HG02870 (cell line): Measurements from ENCODE around the gene WFDC5.

Experiments
- ATAC-seq: cut with Tn5 transposase; IDR thresholded peaks from one replicate; pipeline ENCODE4 v1.9.1; 2021; ENCODE audit warnings: mild to moderate bottlenecking, moderate library complexity; ENCODE audit not compliant: unreplicated experiment

WFDC5 gene

DNA sequence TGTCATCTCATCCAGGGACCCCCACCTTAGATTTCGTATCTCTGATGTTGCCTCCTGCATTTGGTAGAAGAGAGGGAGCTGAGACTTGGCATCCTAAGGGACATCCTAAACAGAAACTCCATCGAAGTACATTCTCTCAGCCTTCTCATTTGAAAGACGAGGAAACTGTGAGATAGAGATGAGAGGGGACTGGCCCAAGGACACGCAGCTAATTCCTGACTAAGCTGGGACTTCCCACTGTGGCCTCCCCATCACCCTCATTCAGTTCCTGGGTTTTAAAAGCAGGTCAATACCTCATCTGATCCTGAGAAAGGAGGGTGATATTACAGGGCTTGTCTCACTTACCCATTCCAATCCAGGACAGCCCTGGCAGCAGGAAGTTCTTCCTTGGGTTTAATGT lies 855 bp upstream of the WFDC5 start:
- ATAC-seq = no peak

DNA sequence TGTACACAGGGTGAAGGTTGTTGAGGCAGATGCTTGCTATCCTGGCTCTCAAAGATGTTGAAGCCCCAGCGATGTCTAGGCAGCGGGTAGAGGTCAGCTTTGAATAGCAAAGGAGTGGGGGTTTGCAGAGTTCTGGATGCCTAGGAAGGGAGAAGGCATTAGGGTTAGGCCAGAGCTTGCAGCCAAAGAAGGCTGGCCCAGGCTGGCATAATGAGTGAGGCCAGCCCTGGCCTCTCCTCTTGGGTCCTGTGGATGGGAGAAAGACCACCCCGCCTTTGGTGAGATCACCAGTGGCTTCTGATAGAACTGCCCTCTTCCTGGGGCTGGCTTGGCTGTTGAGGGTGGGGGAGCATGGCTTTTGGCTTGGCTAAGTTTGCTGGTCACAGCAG lies 406 bp upstream of the WFDC5 start:
- ATAC-seq = no peak

GRCh38 chr20:45113865-45114264 lies 1.1 kb downstream of the WFDC5 start:
- no peak for ATAC-seq

GRCh38 chr20:45112754-45113153 lies 2.2 kb downstream of the WFDC5 start:
- no peak for ATAC-seq

DNA sequence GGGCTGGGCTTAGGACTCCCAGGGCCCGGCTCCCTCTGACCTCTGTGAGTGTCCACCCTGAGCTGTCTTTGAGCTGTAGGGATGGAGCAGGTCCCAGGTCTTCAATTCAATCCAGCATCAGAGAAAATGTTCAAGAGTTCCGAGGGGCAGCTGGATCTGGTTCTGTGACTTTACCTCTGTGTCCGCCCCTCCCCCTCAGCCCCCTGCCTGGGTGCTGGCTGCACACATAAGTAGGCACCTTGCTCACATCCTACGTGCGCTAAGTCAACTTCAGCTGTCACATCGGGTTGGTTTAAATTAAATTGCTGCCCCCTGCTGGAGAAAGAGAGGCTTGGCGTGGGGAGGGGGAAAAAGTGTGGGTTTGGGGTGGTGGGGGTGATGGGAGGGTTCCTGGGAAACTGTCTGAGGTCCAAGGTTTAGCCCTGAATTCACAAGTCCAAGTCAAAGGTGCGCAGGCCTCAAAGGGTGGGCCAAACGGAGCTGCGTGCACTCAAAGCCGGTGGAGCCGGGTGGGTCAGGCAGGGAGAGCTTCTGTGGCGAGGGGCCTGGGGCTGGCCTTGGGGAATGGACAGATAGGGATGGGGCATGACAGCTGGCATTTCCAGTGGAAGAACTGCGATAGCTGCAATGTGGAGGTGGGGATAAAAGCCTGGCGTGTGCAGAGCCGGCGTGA lies 3.0 kb downstream of the WFDC5 start:
- ATAC-seq = no peak

DNA sequence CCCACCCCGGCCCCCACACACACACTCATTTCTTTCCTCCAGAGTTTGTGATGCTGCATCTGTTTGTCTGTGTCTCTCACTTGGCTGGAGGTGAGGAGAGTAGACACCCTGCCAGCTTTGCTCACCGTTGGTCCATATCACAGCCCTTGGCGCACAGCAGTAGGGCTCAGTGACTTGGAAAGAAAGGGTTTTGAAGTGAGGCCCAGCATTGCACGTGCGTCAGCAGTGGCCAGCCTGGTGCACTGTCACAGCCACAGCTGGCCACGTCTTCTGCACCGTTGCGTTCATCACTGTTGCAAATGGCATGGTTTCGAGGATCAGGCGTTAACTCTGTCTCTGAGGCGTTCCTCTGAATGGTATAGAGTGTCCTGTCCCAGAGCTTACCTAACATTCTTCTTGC lies 3.7 kb downstream of the WFDC5 start:
- no peak for ATAC-seq

- no peak for ATAC-seq
Measured at GRCh38 chr20:45110301-45110700, 4.7 kb downstream of the WFDC5 start.

DNA sequence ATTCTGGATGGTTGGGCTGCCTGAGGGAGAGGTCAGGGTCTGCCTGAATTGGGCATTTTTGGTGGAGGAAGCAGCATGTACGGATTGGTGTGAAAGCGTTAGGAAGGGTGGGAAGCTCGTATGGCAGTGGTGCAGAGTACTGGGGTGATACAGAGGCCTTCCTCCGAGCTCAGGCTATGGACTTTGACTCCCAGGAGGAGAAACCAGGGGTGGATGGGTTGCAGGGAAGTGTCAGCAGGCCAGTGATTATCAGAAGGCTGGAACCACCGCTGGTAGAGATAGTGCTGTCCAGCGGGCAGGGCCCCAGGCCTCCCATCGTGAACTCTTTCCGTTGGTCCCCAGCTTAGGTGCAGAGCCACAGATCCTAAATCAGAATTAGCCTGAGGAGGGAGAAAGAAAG lies 5.3 kb downstream of the WFDC5 start:
- no peak for ATAC-seq

- ATAC-seq = no peak
Measured at GRCh38 chr20:45105317-45105716, 9.7 kb downstream of the WFDC5 start.

DNA sequence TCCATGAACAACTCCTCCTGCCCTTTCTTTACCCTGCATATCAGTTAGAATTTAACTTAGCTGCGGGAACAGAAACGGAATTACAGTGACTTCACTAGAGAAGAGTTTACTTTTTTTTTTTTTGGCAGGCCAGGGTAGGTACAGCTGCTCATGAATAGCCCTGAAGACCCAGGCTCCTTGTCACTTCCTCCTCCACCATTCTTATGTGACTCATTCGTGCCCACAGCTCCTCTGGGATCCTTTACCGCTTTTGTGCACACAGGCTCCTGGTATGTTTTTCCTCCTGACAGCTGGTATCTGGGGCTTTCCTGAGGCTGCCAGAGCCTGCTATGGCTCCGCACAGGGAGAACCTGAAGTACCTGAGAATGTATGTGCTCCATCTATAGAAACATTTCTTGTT lies 10.2 kb downstream of the WFDC5 start:
- ATAC-seq = no peak

DNA sequence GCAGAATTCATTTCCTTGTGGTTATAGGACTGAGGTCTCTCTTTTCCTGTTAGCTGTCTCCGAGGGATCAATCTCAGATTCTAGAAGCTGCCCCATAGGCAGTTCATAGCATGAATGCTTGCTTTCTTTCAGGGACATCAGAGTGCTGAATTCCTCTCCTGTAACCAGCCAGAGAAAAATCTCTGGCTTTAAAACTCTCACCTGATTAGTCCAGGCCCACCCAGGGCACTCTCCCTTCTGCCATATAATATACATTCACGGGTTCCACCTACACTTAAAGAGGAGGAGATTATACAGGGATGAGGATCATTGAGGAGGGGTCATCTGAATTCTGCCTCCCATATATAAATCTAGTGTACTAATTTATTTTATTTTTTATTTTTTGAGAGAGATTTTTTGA lies 11.9 kb downstream of the WFDC5 start:
- ATAC-seq = no peak

DNA sequence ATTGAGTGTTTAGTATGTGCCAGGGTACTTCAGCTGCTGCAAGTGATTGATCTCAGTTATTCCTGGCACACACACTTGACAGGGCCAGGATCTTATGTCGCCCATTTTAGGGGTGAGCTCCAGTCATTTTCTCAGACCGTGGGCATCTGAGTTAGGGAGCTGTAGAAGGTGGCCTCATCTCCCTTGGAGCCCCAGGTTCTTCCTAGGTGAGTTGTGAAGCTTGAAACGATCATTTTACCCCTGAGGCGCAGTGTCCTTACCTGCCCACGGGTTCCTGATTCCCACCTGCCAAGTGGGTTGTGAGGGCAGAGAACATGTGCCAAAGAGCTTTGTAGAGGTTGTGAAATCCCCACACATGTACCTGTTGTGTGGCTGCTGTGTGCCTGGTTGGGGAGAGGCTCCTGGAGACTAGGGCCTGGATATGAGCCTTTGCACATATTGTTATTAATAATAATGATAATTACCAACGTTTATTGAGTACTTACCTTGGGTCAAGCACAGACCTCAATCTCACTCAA lies 13.6 kb downstream of the WFDC5 start:
- ATAC-seq = no peak

- ATAC-seq = no peak
Measured at GRCh38 chr20:45100563-45101245, 14.3 kb downstream of the WFDC5 start, which contains the start of gene KCNS1. Gene KCNS1 (minus strand): TSS chr20:45101127. CDS start chr20:45099236, 1,891 bp downstream.

- ATAC-seq = no peak
Measured at GRCh38 chr20:45098103-45098773, 16.7 kb downstream of the WFDC5 start.

DNA sequence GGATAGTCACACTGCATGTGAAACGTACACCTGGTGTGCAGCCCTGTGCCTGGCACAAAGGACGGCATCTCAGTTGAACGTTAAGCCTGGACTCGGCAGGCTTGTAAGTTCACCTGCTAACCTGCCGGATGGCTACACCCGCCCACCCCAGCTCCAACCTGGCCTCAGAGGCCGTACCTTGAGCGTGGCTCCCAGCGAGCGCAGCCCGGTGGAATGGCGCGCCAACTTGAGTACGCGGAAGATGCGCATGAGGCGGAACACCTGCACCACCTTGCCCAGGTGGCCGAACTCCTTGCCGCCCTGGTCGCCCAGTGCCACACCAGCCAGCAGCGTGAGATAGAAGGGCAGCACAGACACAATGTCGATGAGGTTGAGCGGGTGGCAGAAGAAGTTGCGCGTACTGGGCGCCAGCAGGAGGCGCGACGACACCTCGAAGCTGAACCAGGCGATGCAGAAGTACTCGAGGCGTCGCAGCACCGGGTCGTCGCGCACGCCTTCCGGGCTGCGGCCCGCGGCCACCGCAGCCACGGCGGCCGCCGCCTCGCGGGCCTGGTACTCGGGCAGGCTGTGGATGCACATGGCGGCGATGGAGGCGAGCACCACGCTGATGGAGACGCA lies 17.4 kb downstream of the WFDC5 start:
- ATAC-seq = no peak

DNA sequence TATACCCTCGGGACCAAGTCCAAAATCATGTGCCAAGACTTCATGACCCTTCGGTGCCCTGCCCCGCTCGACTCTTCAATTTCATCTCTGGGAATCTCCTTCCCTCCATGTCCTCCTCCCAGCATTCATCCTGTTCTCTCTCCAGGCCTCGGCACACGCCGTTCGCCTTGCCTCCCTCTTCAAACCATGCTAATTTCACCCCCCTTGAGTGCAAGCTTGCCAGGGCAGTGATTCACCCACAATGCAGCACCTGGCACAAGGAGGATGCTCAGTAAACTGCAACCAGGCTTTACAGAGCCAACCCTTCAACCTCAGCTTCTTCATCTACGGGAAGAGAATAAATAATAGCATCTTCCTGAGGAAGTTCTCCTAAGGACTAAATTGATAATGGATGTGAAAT lies 18.2 kb downstream of the WFDC5 start:
- no peak for ATAC-seq

GRCh38 chr20:45095805-45096238 lies 19.2 kb downstream of the WFDC5 start:
- no peak for ATAC-seq

DNA sequence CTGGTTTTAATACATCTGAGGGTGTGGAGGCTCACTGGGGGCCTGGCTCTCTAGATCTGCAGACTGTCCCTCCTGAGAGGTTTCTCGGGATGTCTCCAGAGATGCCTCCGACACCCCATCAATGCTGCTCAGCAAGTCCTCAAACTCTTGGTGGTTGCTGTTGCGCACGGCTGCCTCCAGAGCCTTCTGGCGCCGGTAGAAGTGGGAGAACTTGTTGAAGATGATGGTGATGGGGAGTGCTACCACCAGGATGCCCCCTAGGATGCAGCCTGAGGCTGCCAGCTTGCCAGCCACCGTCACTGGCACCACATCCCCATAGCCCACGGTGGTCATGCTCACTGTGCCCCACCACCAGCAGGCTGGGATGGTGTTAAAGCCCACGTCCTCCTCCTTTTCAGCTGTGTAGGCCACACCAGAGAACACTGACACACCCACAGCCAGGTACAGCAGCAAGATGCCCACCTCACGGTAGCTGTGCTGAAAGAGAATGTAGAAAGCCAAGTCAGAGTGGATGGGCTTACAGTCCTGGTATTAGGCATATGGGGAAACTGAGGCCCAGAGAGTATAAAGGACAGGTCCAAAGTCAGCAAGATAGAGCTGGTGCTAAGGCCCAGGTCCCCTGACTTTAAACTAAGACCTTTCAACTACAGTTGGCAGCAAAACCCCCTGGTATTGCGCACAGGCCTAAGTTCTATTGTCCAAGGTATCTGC lies 20.0 kb downstream of the WFDC5 start:
- no peak for ATAC-seq

GRCh38 chr20:45094201-45094600 lies 20.8 kb downstream of the WFDC5 start:
- no peak for ATAC-seq

GRCh38 chr20:45092898-45093297 lies 22.1 kb downstream of the WFDC5 start:
- ATAC-seq = no peak

- no peak for ATAC-seq
Measured at GRCh38 chr20:45091366-45091765, 23.6 kb downstream of the WFDC5 start.
